CD4-positive, alpha-beta T cell treated with Interferon gamma for 1 hour (primary cell): ENCODE results near the gene IVD.
"Not testable (repeated sequence)": the region's sequence is repeated elsewhere in the genome, so short reads cannot be mapped to it uniquely, and the experiment has no call there.

Experiments
- DNase-seq: peaks from one replicate; pipeline ENCODE4 v3.0.0-alpha.2; 2020

Gene IVD

GRCh38 chr15:40440743-40441564, 35.4 kb downstream of the IVD start, which contains the start of gene BAHD1:
Gene BAHD1, plus strand, starts transcription at chr15:40440953. Its CDS starts 17,512 bp downstream, at chr15:40458465.
- DNase-seq: peak; percentile 95

GRCh38 chr15:40441565-40442531, 36.3 kb downstream of the IVD start:
- DNase-seq: no peak

- no peak for DNase-seq
Measured at GRCh38 chr15:40443255-40443654, 37.7 kb downstream of the IVD start.

- DNase-seq: no peak
Measured at GRCh38 chr15:40443846-40444245, 38.3 kb downstream of the IVD start.

GRCh38 chr15:40444736-40445135, 39.1 kb downstream of the IVD start:
- no peak for DNase-seq

GRCh38 chr15:40445421-40445922, 39.9 kb downstream of the IVD start:
- no peak for DNase-seq

GRCh38 chr15:40446144-40446543, 40.5 kb downstream of the IVD start:
- no peak for DNase-seq

GRCh38 chr15:40448354-40448753, 42.8 kb downstream of the IVD start:
- DNase-seq: no peak

GRCh38 chr15:40449275-40449674, 43.7 kb downstream of the IVD start:
- no peak for DNase-seq

- DNase-seq: no peak
Measured at GRCh38 chr15:40450047-40450446, 44.5 kb downstream of the IVD start.

- no peak for DNase-seq
Measured at GRCh38 chr15:40451527-40452158, 46.0 kb downstream of the IVD start.

- no peak for DNase-seq
Measured at GRCh38 chr15:40452296-40453090, 46.9 kb downstream of the IVD start.

GRCh38 chr15:40453941-40454340, 48.3 kb downstream of the IVD start:
- DNase-seq: not testable (repeated sequence)

GRCh38 chr15:40454904-40455391, 49.4 kb downstream of the IVD start:
- no peak for DNase-seq

- no peak for DNase-seq
Measured at GRCh38 chr15:40456299-40456712, 50.7 kb downstream of the IVD start.

- no peak for DNase-seq
Measured at GRCh38 chr15:40456738-40457137, 51.1 kb downstream of the IVD start.

- no peak for DNase-seq
Measured at GRCh38 chr15:40458495-40459371, 53.1 kb downstream of the IVD start.

GRCh38 chr15:40459391-40460015, 53.9 kb downstream of the IVD start:
- no peak for DNase-seq

- DNase-seq: no peak
Measured at GRCh38 chr15:40460404-40460803, 54.8 kb downstream of the IVD start.

GRCh38 chr15:40461958-40462357, 56.4 kb downstream of the IVD start:
- no peak for DNase-seq
